Endothelial cell of umbilical vein (primary cell): ENCODE results near the gene TXNRD3. TPM values are rescaled to one million over a fixed set of nuclear protein-coding genes. Genes with fewer than 3 reads are reported as not detected.
"Not testable (repeated sequence)": the region's sequence is repeated elsewhere in the genome, so short reads cannot be mapped to it uniquely, and the experiment has no call there.

ENCODE experiments used
- BruUV-seq: library from RNA; stranded (reverse); fragments of 400-500 nt; replicated peaks from 2 replicates; lab custom pipeline; 2021; lab: Mats Ljungman, UMichigan
- CTCF ChIA-PET: fragments of 300-600, 350-600 bp; sonication (Branson Sonifier 250); formaldehyde crosslinking; loops from one replicate; lab custom pipeline; 2021; ENCODE audit warnings: antibody characterized with exemption, inconsistent platforms; lab: Charles Lee
- POLR2A ChIA-PET: fragments of 300-600, 350-600 bp; sonication (Branson Sonifier 250); formaldehyde crosslinking; loops from one replicate; lab custom pipeline; 2021; ENCODE audit warnings: antibody characterized with exemption, inconsistent platforms; lab: Charles Lee
- DNase-seq: peaks from one replicate; pipeline ENCODE4 v3.0.0-alpha.2; 2011; ENCODE audit warnings: low read depth, low spot score
- FAIRE-seq: peaks from 2 replicates; lab custom pipeline; 2011; peaks lifted over from hg19 to GRCh38; lab: Jason Lieb, UNC
- H2AFZ ChIP-seq: 2 replicates; pipeline ENCODE4 v1.6.0; 2012; ENCODE audit warnings: low read depth, low read length, control low read depth, inconsistent platforms
- H3K27ac ChIP-seq: 2 replicates; pipeline ENCODE4 v1.5.1; 2011; ENCODE audit warnings: low read depth, mild to moderate bottlenecking, control low read depth, low read length, moderate library complexity; ENCODE audit not compliant: insufficient read depth
- H3K27me3 ChIP-seq, 2 experiments: 2 replicates each; pipeline versions ENCODE4 v1.6.0 to v1.6.1; 2011; ENCODE audit warnings: low read length in 2 of 2, mixed read lengths in 1 of 2; ENCODE audit not compliant: control insufficient read depth in 2 of 2, insufficient read depth in 2 of 2
- H3K36me3 ChIP-seq, 2 experiments: 2 replicates in 1 of 2; 3 replicates in 1 of 2; pipeline ENCODE4 v1.5.1; 2011; ENCODE audit warnings: low read length in 2 of 2, mild to moderate bottlenecking in 1 of 2, moderate library complexity in 1 of 2; ENCODE audit not compliant: control insufficient read depth in 2 of 2, insufficient read depth in 2 of 2; ENCODE audit errors: extremely low read depth in 1 of 2
- H3K4me1 ChIP-seq: 3 replicates; pipeline ENCODE4 v1.5.1; 2011; ENCODE audit warnings: mild to moderate bottlenecking, low read length; ENCODE audit not compliant: control insufficient read depth, insufficient read depth; ENCODE audit errors: extremely low read depth
- H3K4me2 ChIP-seq: 2 replicates; pipeline ENCODE4 v1.6.1; 2011; ENCODE audit warnings: low read length, control low read depth, mixed read lengths; ENCODE audit not compliant: insufficient read depth
- H3K4me3 ChIP-seq, 3 experiments: fragments of 200-600 bp in 1 of 3; sonication (generic), shearing (Covaris generic) in 1 of 3; replicated peaks in 1 of 3; 2 replicates each; pipeline ENCODE4 v1.5.1; 2011 to 2016; ENCODE audit warnings: control low read depth in 3 of 3, low read length in 3 of 3, mild to moderate bottlenecking in 2 of 3, inconsistent platforms in 1 of 3, low read depth in 1 of 3, moderate library complexity in 1 of 3; ENCODE audit not compliant: insufficient read depth in 1 of 3
- H3K79me2 ChIP-seq: 2 replicates; pipeline ENCODE4 v1.6.0; 2012; ENCODE audit warnings: low read length, inconsistent platforms; ENCODE audit not compliant: control insufficient read depth, insufficient read depth
- H3K9ac ChIP-seq: replicated peaks from 2 replicates; pipeline ENCODE3; 2011; ENCODE audit warnings: low read length, control low read depth; ENCODE audit not compliant: insufficient read depth; ENCODE audit errors: extremely low read depth
- H3K9me1 ChIP-seq: replicated peaks from 3 replicates; pipeline ENCODE4 v1.6.0; 2011; ENCODE audit warnings: mild to moderate bottlenecking, low read length; ENCODE audit not compliant: control insufficient read depth, insufficient read depth; ENCODE audit errors: extremely low read depth
- H3K9me3 ChIP-seq: replicated peaks from 2 replicates; pipeline ENCODE4 v1.5.1; 2012; ENCODE audit warnings: low read length, inconsistent platforms; ENCODE audit not compliant: control insufficient read depth, insufficient read depth
- H4K20me1 ChIP-seq: replicated peaks from 2 replicates; pipeline ENCODE3; 2011; ENCODE audit warnings: mild to moderate bottlenecking, low read length; ENCODE audit not compliant: control insufficient read depth, insufficient read depth; ENCODE audit errors: extremely low read depth
- CTCF ChIP-seq, 2 donors: IDR thresholded peaks; 1 replicate in 1 of 2; 2 replicates in 1 of 2; pipeline ENCODE4 v1.5.1; 2011; ENCODE audit warnings: low read length in 2 of 2, mild to moderate bottlenecking in 2 of 2, moderate library complexity in 2 of 2, control low read depth in 1 of 2, inconsistent platforms in 1 of 2, low read depth in 1 of 2; ENCODE audit not compliant: insufficient read depth in 1 of 2; ENCODE audit errors: extremely low read depth in 1 of 2
- EZH2 ChIP-seq: IDR thresholded peaks from 2 replicates; pipeline ENCODE4 v1.6.1; 2012; ENCODE audit warnings: borderline replicate concordance, low read depth, mild to moderate bottlenecking, moderate library complexity, low read length, inconsistent platforms; ENCODE audit not compliant: severe bottlenecking
- FOS ChIP-seq: IDR thresholded peaks from 2 replicates; pipeline ENCODE4 v1.6.1; 2011; ENCODE audit warnings: mild to moderate bottlenecking, low read length, moderate library complexity, borderline replicate concordance; ENCODE audit not compliant: insufficient read depth
- GATA2 ChIP-seq: IDR thresholded peaks from 2 replicates; pipeline ENCODE4 v1.7.0; 2011; ENCODE audit warnings: low read depth, mild to moderate bottlenecking, moderate library complexity, mixed read lengths, low read length; ENCODE audit not compliant: insufficient read length, insufficient read depth
- JUN ChIP-seq: IDR thresholded peaks from 2 replicates; pipeline ENCODE4 v1.6.1; 2011; ENCODE audit warnings: borderline replicate concordance, low read depth; ENCODE audit not compliant: insufficient read length, insufficient read depth
- MYC ChIP-seq: IDR thresholded peaks from one replicate; pipeline ENCODE4 v1.6.1; 2011; ENCODE audit warnings: mild to moderate bottlenecking, low read depth, low read length
- POLR2A ChIP-seq: IDR thresholded peaks from 2 replicates; pipeline ENCODE4 v1.6.1; 2012; ENCODE audit warnings: low read depth, mild to moderate bottlenecking, control low read depth, low read length
- POLR2AphosphoS5 ChIP-seq: IDR thresholded peaks from 2 replicates; pipeline ENCODE4 v1.6.1; 2012; ENCODE audit warnings: low read depth, mild to moderate bottlenecking, control low read depth, low read length, moderate library complexity; ENCODE audit not compliant: insufficient read depth
- dilution Hi-C: fragments of 300-500 bp; cut with MboI; formaldehyde crosslinking; loops from one replicate; pipeline ENCODE4 v1.15.0; 2019; ENCODE audit warnings: low sequenced_read_pairs; ENCODE audit not compliant: extremely low pct_ligation_motif_present
- intact Hi-C: fragments of 100-400 bp; cut with micrococcal nuclease; formaldehyde crosslinking; loops from one replicate; pipeline ENCODE4 v1.10.0; 2022
- polyA plus RNA-seq, 4 experiments: library from polyadenylated mRNA; depleted of rRNA in 3 of 4; stranded (reverse) in 3 of 4; unstranded in 1 of 4; fragments of >200 nt; gene quantifications; 2 replicates each; pipeline versions ENCODE4 v1.2.1 to v1.2.3, GENCODE V29; 2011 to 2012; ENCODE audit warnings: missing spikeins in 1 of 4
- total RNA-seq: library from RNA; stranded (reverse); gene quantifications from 2 replicates; pipeline ENCODE4 v1.2.3, GENCODE V29; 2021
- TF ChIP-seq, protein P1 (sequence below): IDR thresholded peaks from 2 replicates; pipeline ENCODE4 v1.6.1; 2011; ENCODE audit not compliant: insufficient read depth, insufficient read length

Gene TXNRD3
- total and polyA plus RNA-seq, 2 donors (not counting 3 experiments of a cell fraction or from before 2014, with no cell fraction given) = 2.6 to 7.1 TPM

GRCh38 chr3:126599101-126599500, 55.8 kb downstream of the TXNRD3 start:
- FAIRE-seq (no peak), DNase-seq (no peak)
- H3K27me3 ChIP-seq = no peaks in the 10 kb centered on the region
- no peak overlapping the region for H2AFZ ChIP-seq
- no peaks in the 10 kb centered on the region for H3K9me1 ChIP-seq
- no peaks in the 10 kb centered on the region for H3K36me3 ChIP-seq
- no peak overlapping the region for H3K27ac ChIP-seq
- no peaks in the 10 kb centered on the region for H3K4me1 ChIP-seq
- no peaks in the 10 kb centered on the region for H3K9me3 ChIP-seq
- TF ChIP-seq GATA2 (no peak), CTCF (IDR thresholded peaks at IDR 0.05; ENCODE audit: extremely low read depth in 1 of 2, insufficient read depth in 1 of 2, low read depth in 1 of 2, low read length in 2 of 2) (no peak), EZH2 (no peak), JUN (no peak), POLR2A (no peak), FOS (no peak), MYC (no peak), POLR2AphosphoS5 (no peak)
- TF ChIP-seq, protein P1, sequence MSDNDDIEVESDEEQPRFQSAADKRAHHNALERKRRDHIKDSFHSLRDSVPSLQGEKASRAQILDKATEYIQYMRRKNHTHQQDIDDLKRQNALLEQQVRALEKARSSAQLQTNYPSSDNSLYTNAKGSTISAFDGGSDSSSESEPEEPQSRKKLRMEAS = no peak
- dilution Hi-C loops = no loop called here
- intact Hi-C loops = no loop called here
- no peaks in the 10 kb centered on the region for H4K20me1 ChIP-seq
- no TSS peak for BruUV-seq
- no peak overlapping the region for H3K9ac ChIP-seq
- no peak overlapping the region for H3K4me3 ChIP-seq
- H3K79me2 ChIP-seq = no peaks in the 10 kb centered on the region
- ChIA-PET POLR2A (no interaction called here), CTCF (no interaction called here)
- no peak overlapping the region for H3K4me2 ChIP-seq

- H3K27ac ChIP-seq, intact Hi-C loops, dilution Hi-C loops: not testable (repeated sequence)
Measured at GRCh38 chr3:126595479-126595878, 59.4 kb downstream of the TXNRD3 start.

DNA sequence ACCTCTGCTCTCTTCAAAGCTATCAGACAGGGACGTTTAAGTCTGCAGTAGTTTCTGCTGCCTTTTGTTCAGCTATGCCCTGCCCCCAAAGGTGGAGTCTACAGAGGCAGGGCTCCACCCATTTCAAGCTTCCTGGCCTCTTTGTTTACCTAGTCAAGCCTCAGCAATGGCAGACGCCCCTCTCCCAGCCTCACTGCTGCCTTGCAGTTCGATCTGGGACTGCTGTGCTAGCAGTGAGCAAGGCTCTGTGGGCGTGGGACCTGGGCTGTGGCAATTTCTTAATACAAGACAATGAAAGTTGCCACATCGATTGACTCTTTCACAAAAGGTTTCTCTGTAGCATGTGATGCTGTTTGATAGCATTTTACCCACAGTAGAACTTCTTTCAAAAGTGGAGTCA, 63.4 kb downstream of the TXNRD3 start:
- H4K20me1 ChIP-seq, POLR2A ChIA-PET, H3K27ac ChIP-seq, H3K9me1 ChIP-seq, H3K9ac ChIP-seq, DNase-seq, BruUV-seq, dilution Hi-C loops, H3K9me3 ChIP-seq, FAIRE-seq, H3K4me1 ChIP-seq, CTCF ChIA-PET, H3K79me2 ChIP-seq, H3K27me3 ChIP-seq, H3K4me2 ChIP-seq, intact Hi-C loops, H2AFZ ChIP-seq, H3K4me3 ChIP-seq, H3K36me3 ChIP-seq: not testable (repeated sequence)

More at GRCh38 chr3:126595479-126595878, 59.4 kb downstream of the TXNRD3 start:
- H3K9me3 ChIP-seq, H3K27me3 ChIP-seq, H3K4me3 ChIP-seq, POLR2A ChIA-PET, H4K20me1 ChIP-seq, H3K79me2 ChIP-seq, H3K36me3 ChIP-seq, DNase-seq, BruUV-seq, H2AFZ ChIP-seq, FAIRE-seq, H3K9ac ChIP-seq, H3K9me1 ChIP-seq, H3K4me1 ChIP-seq, CTCF ChIA-PET, H3K4me2 ChIP-seq: not testable (repeated sequence)
